DOHH2 (cell line): ENCODE measurements around the gene SRGAP1.

Experiments
- EZH2phosphoT487 ChIP-seq: fragments of 200-600 bp; sonication (generic); IDR thresholded peaks from 2 replicates; pipeline ENCODE4 v1.6.1; 2017; ENCODE audit warnings: borderline replicate concordance, mild to moderate bottlenecking, antibody characterized with exemption, low read length, moderate library complexity, mixed read lengths
- TF ChIP-seq, protein P1 (sequence below): fragments of 200-600 bp; sonication (generic); IDR thresholded peaks from one replicate; pipeline ENCODE4 v1.5.1; 2014; ENCODE audit warnings: antibody characterized with exemption, mild to moderate bottlenecking, low read depth, low read length; ENCODE audit not compliant: poor library complexity, severe bottlenecking

DNA sequence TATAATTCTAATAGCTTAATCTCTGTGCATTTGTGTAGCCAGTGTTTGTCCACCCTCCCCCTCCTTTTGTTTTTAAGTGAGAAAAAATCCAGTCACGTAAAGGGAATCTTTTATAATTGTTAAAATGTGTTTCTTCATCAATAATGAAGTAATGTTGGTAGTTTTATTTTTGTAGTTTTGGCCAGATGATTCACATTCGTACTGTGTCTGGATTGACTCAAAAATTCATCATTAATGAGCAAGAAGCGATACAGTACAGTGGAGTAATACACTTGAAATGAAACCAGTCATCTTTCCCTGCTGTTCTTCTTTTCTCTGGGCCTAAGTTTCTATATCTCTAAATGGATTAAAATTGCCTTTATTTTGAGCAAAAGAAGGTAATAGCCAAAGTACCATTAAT, 86.5 kb downstream of the SRGAP1 start:
- TF ChIP-seq, protein P1, sequence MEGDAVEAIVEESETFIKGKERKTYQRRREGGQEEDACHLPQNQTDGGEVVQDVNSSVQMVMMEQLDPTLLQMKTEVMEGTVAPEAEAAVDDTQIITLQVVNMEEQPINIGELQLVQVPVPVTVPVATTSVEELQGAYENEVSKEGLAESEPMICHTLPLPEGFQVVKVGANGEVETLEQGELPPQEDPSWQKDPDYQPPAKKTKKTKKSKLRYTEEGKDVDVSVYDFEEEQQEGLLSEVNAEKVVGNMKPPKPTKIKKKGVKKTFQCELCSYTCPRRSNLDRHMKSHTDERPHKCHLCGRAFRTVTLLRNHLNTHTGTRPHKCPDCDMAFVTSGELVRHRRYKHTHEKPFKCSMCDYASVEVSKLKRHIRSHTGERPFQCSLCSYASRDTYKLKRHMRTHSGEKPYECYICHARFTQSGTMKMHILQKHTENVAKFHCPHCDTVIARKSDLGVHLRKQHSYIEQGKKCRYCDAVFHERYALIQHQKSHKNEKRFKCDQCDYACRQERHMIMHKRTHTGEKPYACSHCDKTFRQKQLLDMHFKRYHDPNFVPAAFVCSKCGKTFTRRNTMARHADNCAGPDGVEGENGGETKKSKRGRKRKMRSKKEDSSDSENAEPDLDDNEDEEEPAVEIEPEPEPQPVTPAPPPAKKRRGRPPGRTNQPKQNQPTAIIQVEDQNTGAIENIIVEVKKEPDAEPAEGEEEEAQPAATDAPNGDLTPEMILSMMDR = no peak
- TF ChIP-seq EZH2phosphoT487 = no peak
